ENCODE results near the gene APOBEC2.

DNA sequence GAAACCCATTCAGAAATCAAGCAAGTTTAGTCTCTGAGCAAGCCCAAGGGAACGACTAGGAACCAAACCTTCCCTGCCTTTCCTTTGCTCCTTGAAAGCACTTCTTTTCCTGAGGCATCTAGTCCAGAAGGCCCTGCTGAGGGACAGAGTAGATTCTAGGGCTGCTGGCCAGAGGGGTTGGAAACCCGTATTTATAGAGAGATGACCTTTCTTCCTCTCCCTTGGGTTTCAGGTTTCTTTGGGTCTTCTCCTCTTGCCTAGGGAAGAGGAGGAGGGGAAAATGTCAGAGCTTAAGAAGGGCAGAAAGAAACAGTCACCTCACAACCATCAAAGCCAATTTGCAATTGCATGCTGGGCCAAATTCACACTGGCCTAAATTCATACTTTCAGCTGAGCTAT, 5.8 kb downstream of the APOBEC2 start:
- TF ChIP-seq, protein P1, sequence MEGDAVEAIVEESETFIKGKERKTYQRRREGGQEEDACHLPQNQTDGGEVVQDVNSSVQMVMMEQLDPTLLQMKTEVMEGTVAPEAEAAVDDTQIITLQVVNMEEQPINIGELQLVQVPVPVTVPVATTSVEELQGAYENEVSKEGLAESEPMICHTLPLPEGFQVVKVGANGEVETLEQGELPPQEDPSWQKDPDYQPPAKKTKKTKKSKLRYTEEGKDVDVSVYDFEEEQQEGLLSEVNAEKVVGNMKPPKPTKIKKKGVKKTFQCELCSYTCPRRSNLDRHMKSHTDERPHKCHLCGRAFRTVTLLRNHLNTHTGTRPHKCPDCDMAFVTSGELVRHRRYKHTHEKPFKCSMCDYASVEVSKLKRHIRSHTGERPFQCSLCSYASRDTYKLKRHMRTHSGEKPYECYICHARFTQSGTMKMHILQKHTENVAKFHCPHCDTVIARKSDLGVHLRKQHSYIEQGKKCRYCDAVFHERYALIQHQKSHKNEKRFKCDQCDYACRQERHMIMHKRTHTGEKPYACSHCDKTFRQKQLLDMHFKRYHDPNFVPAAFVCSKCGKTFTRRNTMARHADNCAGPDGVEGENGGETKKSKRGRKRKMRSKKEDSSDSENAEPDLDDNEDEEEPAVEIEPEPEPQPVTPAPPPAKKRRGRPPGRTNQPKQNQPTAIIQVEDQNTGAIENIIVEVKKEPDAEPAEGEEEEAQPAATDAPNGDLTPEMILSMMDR (conservative IDR thresholded peaks at IDR 0.05) = 0 out of 2 replicates have a peak, but pooled peaks have one; percentile 2
- no peak for TF ChIP-seq ZFX (IDR thresholded peaks at IDR 0.05)
